NCI-H774 (cell line): Measurements from ENCODE around the gene PIAS2.
A peak's percentile ranks its signal among the peaks of the same experiment; 100 is the strongest.
"Not testable (repeated sequence)": the region's sequence is repeated elsewhere in the genome, so short reads cannot be mapped to it uniquely, and the experiment has no call there.

Source experiments
- DNase-seq: peaks from one replicate; lab custom pipeline; 2025; lab: John Stamatoyannopoulos, UW

PIAS2 gene, protein sequence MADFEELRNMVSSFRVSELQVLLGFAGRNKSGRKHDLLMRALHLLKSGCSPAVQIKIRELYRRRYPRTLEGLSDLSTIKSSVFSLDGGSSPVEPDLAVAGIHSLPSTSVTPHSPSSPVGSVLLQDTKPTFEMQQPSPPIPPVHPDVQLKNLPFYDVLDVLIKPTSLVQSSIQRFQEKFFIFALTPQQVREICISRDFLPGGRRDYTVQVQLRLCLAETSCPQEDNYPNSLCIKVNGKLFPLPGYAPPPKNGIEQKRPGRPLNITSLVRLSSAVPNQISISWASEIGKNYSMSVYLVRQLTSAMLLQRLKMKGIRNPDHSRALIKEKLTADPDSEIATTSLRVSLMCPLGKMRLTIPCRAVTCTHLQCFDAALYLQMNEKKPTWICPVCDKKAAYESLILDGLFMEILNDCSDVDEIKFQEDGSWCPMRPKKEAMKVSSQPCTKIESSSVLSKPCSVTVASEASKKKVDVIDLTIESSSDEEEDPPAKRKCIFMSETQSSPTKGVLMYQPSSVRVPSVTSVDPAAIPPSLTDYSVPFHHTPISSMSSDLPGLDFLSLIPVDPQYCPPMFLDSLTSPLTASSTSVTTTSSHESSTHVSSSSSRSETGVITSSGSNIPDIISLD

GRCh38 chr18:46917108-46917802 is at the start of gene PIAS2, which contains the start of gene KATNAL2:
PIAS2 (minus strand) TSS chr18:46917507; CDS start chr18:46917345, 162 bp downstream.
KATNAL2 (plus strand) TSS chr18:46917602; CDS start chr18:46946873, 29,271 bp downstream.
- peak; percentile 72 for DNase-seq

DNA sequence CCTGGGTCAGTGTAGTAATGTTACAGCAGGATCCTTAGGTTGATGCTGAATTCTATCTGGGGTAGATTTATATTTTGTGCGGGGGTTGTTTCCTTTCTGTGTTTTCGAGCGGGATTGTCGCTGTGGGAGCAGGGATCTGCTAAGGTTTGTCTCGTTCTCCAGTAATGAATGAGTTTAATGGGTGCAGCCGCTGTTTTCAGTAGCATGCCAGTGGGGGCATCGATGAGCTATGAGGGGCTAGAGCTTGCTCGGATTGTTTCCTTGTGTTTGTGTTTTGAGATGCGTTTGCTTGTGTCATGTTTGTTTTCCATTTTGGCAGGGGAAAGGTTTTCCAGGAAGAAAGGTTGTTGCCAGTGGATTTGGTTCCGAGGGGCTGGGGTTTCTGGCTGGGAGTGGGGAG is 49.0 kb upstream of the PIAS2 start:
- not testable (repeated sequence) for DNase-seq

GRCh38 chr18:46964579-46965293 is 47.4 kb upstream of the PIAS2 start:
- not testable (repeated sequence) for DNase-seq

GRCh38 chr18:46963656-46964578 is 46.6 kb upstream of the PIAS2 start:
- DNase-seq = not testable (repeated sequence)

GRCh38 chr18:46958209-46958608 is 40.9 kb upstream of the PIAS2 start:
- no peak for DNase-seq

- no peak for DNase-seq
Measured at GRCh38 chr18:46953195-46953594, 35.9 kb upstream of the PIAS2 start.

DNA sequence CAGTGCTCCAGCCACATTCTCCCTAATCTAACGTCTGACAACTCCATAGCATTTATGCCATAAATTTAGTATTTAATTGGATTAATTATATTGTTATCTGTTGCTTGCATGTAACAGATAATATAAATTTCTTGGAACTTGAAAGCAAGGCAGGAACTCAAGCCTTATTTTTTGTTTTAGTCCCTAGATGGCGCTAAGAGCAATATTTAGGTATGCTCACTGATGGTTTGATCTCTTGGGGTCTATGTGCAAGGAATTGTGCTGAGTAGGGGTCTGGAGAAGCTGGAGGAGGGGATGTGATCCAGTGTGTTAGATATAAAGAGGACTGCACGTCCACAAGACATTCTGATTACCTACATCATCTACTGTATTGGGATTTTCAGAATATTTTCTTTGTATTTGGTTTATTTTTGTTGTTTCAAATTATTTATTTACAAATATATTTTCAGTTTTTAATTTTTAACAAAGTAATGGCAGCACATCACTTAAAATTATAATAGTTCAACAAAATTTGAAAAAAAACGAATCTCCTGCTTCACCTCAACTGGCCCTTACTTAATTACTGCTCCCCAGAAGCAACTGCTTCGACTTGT is 32.9 kb upstream of the PIAS2 start:
- DNase-seq = peak; percentile 1

GRCh38 chr18:46946656-46947282 is 29.5 kb upstream of the PIAS2 start:
- DNase-seq = peak; percentile 74

DNA sequence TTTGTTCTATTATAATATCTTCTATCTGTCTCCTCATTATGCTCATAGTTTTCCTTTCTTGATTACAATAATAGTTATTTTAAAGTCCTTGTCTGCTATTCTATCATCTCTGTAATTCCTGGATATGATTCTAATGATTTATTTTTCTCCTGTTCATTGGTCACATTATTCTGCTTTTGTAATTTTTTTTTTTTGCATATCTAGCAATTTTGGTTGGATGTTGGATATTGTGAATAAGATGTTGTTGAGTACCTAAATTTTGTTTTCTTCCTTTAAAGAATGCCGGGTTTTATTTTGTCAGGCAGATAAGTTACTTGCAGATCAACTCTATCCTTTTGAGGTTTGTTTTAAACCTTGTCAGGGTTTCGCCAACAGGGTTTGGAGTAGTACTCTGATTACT is 25.3 kb upstream of the PIAS2 start:
- DNase-seq = no peak

GRCh38 chr18:46939998-46940571 is 22.8 kb upstream of the PIAS2 start:
- DNase-seq = no peak

DNA sequence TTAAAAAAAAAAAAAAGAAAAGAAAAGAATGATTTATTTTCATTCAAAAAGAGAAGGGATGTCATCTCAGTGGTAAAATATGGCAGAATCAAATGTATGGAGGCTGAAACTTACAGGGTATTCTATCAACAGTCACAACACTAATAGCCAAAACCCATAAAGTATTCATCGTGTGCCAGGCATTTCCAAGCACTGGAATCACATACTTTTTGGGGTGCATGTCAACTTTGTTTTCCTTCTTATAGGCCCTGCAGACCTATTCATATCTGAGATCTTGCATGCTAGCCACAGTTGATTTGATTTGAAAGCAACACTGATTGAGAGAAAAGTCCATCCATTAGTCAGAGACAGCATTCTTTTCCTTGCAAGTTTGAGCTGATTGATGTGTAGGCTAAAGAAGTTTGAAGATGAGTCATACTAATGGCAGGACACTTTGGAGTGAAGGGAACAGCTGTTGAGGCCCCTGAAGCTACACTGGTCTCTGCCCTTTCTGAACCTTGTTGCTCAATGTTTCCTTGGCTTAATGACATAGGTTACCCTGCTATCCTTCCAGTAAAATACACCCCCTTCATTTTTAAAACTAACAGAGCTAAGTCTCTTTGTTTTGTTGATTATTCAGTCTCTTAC is 22.1 kb upstream of the PIAS2 start:
- DNase-seq = no peak

DNA sequence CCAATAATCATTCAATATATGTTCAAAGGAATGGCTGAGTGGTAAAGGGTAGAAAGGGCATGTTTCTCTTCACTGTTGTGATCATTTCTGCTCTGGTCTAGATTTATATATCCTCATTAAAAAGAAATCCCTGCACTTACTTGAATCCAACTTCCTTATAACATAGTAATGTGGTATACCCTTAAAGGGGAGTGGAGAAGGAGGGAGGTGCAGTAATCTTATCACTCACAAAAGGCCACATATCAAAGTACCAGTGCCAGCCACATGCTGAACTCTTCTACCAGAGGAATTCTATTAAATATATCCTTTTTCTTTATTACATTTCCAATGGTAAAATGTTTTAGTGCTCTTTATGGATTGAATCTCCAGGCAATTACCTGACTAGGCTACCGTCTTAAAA is 3.3 kb upstream of the PIAS2 start:
- DNase-seq = no peak

DNA sequence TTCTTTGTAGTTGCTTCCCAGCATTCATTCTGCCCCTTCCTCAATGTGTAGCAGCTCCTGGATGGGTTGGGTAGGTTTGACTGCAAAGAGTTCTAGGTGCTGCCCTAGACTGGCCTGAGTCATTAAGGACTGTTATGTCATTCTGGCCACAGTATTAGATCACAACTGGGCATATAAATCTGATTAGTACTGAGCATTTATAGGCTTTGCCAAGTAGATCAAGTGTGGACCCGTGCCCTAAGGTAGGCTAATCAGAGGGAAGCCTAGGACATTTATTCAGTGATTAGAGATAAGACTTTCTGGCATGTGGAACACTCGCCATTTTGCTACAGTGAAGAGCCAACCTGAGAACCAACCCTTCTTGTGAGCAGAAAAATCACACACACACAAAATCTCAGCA is 2.8 kb upstream of the PIAS2 start:
- DNase-seq = no peak

GRCh38 chr18:46917803-46918600 is 695 bp upstream of the PIAS2 start:
- no peak for DNase-seq

GRCh38 chr18:46916551-46917107 is 678 bp downstream of the PIAS2 start:
- no peak for DNase-seq

DNA sequence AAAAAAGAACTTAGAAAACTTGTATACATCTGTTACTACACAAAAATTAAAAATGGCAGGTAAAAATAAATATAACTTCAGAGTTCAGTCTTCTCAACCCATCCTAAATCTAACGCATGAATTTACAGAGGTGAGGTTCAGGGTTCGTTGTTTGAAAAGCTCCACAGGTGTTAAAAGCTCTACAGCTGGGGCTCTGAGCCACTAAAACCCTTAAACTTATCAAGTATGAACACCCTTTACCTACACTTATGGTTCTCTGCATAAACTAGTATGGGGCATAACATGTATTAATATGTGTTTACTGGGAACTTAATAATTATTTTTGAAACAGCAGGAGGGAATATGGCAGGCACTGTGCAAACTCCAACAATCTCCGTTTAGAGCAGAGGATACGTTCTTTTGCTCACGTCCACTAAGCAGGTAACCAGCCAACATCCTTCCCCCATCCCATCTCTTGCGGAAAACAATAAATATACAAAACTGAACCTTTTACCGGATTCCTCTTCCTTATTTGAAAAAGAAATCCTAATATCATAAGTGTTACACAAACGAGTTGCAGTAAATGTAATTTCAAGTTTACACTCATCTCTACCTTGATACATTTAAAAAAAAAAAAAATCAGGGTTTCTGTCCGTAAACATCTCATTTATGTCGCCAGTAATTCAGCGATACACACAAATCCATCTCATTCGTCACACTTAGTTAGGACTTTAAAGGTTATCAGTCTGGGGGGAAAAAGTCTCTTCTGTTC is 1.3 kb downstream of the PIAS2 start:
- DNase-seq = no peak

DNA sequence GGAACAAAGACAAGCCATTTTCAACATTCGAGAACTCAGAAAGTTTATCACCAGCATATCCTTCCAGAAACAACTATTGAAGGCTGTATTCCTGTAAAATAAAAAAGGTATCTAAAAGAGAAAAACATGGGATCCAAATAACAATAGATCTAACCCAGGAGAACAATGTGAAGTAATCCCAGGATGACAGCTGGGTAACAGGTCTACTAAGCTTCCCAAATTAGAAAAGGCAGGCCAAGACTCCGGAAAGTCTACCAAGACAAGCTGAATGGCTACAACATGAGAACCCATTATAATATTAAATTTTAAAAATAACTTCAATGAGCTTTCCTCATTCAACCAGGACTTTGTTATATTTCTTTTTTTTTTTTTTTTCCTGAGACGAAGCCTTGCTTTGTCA is 6.5 kb downstream of the PIAS2 start:
- DNase-seq = no peak
